Measurements from ENCODE around the gene AUTS2.
A peak's percentile ranks its signal among the peaks of the same experiment; 100 is the strongest.

Gene AUTS2

DNA sequence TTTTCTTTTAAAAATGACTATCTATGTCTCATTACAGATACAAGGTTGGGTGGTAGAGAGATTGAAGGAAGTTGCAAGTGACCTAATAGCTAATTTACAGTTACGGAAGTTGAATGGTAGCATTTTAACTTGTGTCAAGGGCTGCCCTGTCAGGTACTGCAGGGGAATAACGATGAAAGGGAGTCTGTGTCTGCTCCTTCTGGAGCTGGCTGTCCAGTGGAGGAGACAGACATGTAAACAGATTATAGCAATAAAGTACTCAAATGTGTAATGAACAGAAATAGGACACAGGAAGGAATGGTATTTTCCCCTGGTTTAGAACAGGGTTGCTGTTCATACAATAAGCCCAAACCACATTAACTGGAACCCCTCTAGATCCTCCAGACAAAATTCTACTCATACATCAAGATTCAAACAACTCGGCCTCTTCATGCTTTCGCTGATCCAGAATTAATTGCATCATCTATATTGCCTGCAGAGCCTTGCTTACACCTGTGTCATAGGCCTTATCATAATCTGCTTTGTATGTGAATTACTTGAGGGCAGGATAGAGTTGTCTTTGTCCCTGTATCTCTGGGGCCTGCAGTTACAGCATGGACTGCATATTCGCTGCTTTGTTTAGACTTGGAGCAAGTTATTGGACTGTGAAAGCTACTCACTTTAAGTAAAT is 42.8 kb downstream of the AUTS2 start:
- Histone ChIP-seq H3K36me3 (ENCODE audit: control insufficient read depth in 2 of 2, insufficient read depth in 2 of 2, low read length in 2 of 2) (no peaks in the 10 kb centered on the region), H3K4me3 (ENCODE audit: low read length in 2 of 2) (no peak overlapping the region), H3K9ac (ENCODE audit: low read length in 2 of 2) (no peak overlapping the region), H3K27me3 (ENCODE audit: control insufficient read depth in 1 of 2, insufficient read depth in 2 of 2, low read length in 2 of 2) (no peaks in the 10 kb centered on the region), H3K27ac (ENCODE audit: low read length) (no peak overlapping the region), H3K4me1 (ENCODE audit: control insufficient read depth, insufficient read depth, low read length) (no peaks in the 10 kb centered on the region), H3K9me3 (ENCODE audit: control insufficient read depth in 2 of 2, low read length in 2 of 2) (no peaks in the 10 kb centered on the region)

DNA sequence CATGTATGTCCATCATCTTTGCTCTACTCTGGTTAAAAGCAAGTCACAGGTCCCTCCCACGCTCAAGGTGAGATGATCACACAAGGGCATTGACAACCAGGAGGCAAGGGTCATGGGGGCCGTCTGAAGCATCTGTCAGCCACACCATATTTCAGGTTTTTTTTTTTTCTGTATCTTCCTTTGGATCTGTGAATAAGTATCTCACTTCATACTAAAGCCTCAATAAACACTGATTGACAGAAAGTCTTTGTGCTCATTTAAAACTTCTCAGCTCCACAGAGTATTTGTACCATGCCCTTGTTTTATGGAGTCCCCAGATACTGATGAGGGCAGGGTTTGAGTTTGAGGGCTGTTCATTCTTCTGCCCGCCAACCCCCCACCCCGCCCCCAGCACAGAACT is 45.0 kb downstream of the AUTS2 start:
- H3K27me3 ChIP-seq (ENCODE audit: control insufficient read depth in 1 of 2, insufficient read depth in 2 of 2, low read length in 2 of 2): no peaks in the 10 kb centered on the region
- no peaks in the 10 kb centered on the region for H3K36me3 ChIP-seq (ENCODE audit: control insufficient read depth in 2 of 2, insufficient read depth in 2 of 2, low read length in 2 of 2)
- no peaks in the 10 kb centered on the region for H3K4me1 ChIP-seq (ENCODE audit: control insufficient read depth, insufficient read depth, low read length)
- no peaks in the 10 kb centered on the region for H3K9me3 ChIP-seq (ENCODE audit: control insufficient read depth in 2 of 2, low read length in 2 of 2)
- no peak overlapping the region for H3K9ac ChIP-seq (ENCODE audit: low read length in 2 of 2)
- H3K4me3 ChIP-seq (ENCODE audit: low read length in 2 of 2): no peak overlapping the region
- no peak overlapping the region for H3K27ac ChIP-seq (ENCODE audit: low read length)

DNA sequence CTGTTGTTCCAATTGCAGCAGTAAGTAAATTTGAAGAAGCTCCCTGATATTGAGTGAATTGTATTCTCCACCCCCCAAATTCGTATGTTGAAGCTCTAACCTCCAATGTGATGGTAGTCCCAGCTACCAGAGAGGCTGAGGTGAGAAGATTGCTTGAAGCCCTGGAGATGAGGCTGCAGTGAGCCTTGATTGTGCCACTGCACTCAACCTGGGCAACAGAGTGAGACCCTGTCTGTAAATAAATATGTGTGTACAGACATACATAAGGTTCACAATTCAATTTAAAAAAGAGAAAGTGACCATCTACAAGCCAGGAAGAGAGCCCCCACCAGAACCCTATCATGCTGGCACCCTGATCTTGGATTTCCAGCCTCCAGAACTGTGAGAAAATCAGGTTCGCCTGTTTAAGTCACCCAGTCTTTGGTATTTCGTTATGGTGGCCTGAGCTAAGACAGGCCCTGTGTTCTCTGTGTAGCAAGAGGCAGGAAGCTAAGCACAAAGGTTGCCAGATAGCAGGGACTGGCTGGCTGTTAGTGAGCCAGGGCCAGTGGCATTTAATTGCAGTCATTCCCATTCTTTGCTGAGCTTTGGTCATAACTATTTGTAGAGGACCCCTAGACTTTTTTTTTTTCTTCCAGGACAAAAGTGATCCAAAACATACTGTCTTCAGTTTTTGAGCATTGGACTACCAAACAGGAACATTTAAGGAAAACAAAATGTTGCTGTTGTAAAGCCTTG is 45.6 kb downstream of the AUTS2 start:
- Histone ChIP-seq H3K4me3 (ENCODE audit: low read length in 2 of 2) (no peak overlapping the region), H3K4me1 (ENCODE audit: control insufficient read depth, insufficient read depth, low read length) (no peaks in the 10 kb centered on the region), H3K9me3 (ENCODE audit: control insufficient read depth in 2 of 2, low read length in 2 of 2) (no peaks in the 10 kb centered on the region), H3K27me3 (ENCODE audit: control insufficient read depth in 1 of 2, insufficient read depth in 2 of 2, low read length in 2 of 2) (no peaks in the 10 kb centered on the region), H3K9ac (ENCODE audit: low read length in 2 of 2) (no peak overlapping the region), H3K27ac (ENCODE audit: low read length) (no peak overlapping the region), H3K36me3 (ENCODE audit: control insufficient read depth in 2 of 2, insufficient read depth in 2 of 2, low read length in 2 of 2) (no peaks in the 10 kb centered on the region)

DNA sequence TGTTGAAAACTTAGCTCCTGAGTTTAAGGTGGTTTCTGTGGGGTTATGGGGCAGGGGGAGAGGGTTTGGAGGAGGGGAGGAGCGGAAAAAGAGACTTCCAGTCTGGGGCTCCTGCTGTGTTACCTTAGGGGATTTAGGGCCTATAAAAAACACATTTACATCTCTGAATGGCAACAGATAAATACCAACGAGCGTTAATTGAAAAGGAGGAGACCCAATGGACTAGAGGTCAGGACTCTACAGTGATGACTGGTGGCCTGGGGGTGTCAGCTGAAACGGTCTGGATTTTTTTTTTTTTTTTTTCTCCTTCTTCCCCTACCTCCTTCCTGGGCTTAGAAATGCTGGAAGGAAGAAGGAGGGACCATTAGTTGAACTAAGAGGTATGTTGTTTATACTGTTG is 47.4 kb downstream of the AUTS2 start:
- Histone ChIP-seq H3K27ac (ENCODE audit: low read length) (no peak overlapping the region), H3K36me3 (ENCODE audit: control insufficient read depth in 2 of 2, insufficient read depth in 2 of 2, low read length in 2 of 2) (no peaks in the 10 kb centered on the region), H3K4me1 (ENCODE audit: control insufficient read depth, insufficient read depth, low read length) (peaks cover 3% of the 10 kb centered on the region)

DNA sequence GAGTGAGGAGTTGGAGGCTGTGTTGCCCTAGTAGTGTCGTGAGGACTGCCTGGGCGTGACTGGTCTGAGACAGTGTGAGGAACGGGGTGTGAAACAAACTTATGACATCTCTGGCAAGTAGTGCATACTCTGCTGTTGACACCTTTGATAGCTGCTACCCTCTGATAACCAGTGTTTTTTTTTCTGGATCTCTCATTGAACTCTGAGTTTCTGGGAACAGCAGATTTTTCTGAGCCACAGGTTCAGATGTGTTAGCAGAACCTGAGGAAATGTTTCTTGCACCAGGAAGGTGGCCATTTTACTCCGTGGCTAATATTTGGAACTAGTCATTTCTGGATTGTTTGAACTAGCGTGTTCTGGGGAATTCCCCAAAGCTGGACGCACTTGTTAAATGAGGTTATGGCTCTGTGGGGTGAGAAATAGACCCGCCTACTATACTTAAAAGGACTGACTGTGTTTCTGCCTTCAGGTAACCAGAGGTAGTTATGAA is 52.9 kb downstream of the AUTS2 start:
- no peaks in the 10 kb centered on the region for H3K9me3 ChIP-seq (ENCODE audit: control insufficient read depth in 2 of 2, low read length in 2 of 2)
- H3K27ac ChIP-seq (ENCODE audit: low read length): no peak overlapping the region
- no peak overlapping the region for H3K4me3 ChIP-seq (ENCODE audit: low read length in 2 of 2)
- no peak overlapping the region for H3K9ac ChIP-seq (ENCODE audit: low read length in 2 of 2)
- no peaks in the 10 kb centered on the region for H3K27me3 ChIP-seq (ENCODE audit: control insufficient read depth in 1 of 2, insufficient read depth in 2 of 2, low read length in 2 of 2)
- H3K4me1 ChIP-seq (ENCODE audit: control insufficient read depth, insufficient read depth, low read length): peaks cover 22% of the 10 kb centered on the region
- no peaks in the 10 kb centered on the region for H3K36me3 ChIP-seq (ENCODE audit: control insufficient read depth in 2 of 2, insufficient read depth in 2 of 2, low read length in 2 of 2)

More for the DNA sequence above, 47.4 kb downstream of the AUTS2 start:
- Histone ChIP-seq H3K27me3 (ENCODE audit: control insufficient read depth in 1 of 2, insufficient read depth in 2 of 2, low read length in 2 of 2) (no peaks in the 10 kb centered on the region), H3K9me3 (ENCODE audit: control insufficient read depth in 2 of 2, low read length in 2 of 2) (no peaks in the 10 kb centered on the region), H3K9ac (ENCODE audit: low read length in 2 of 2) (no peak overlapping the region), H3K4me3 (ENCODE audit: low read length in 2 of 2) (no peak overlapping the region)

DNA sequence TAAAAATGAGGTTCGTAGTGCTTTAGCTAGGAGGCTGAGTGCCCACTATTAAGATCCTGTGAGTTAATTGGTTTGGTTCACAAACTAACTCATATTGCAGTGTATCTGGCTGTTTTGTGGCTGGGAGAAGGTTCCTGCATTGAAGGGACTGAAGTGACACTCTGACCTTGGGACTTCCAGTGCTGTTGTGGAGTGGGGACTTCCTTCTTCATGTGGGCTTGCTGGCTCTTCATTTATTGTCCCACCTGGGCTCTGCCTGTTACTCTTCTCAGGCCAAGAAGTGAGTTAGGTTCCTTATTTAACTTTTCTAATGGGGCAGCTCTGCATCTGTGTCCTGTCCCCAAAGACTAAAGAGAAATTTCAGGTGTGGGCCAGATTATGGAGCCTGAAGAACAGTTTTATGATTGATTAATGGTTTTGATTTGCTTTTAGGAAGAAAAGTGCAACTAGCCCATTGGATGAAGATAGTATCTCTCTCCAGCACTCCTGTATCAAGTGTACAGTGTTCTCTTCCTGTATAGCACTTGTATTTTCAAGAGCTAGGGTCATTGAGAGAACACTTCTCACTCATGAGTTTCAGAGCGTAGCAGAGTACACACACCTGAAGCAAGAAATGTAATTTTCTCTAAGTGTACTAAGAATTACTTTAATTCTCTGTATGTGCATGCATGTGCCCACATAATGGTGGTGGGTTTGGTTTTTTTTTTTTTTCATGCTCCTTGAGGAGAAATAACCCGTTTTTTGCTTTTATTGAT is 54.8 kb downstream of the AUTS2 start:
- H3K9ac ChIP-seq (ENCODE audit: low read length in 2 of 2): no peak overlapping the region
- no peaks in the 10 kb centered on the region for H3K27me3 ChIP-seq (ENCODE audit: control insufficient read depth in 1 of 2, insufficient read depth in 2 of 2, low read length in 2 of 2)
- no peaks in the 10 kb centered on the region for H3K9me3 ChIP-seq (ENCODE audit: control insufficient read depth in 2 of 2, low read length in 2 of 2)
- H3K4me1 ChIP-seq (ENCODE audit: control insufficient read depth, insufficient read depth, low read length): peaks cover 32% of the 10 kb centered on the region
- H3K36me3 ChIP-seq (ENCODE audit: control insufficient read depth in 2 of 2, insufficient read depth in 2 of 2, low read length in 2 of 2): no peaks in the 10 kb centered on the region
- no peak overlapping the region for H3K4me3 ChIP-seq (ENCODE audit: low read length in 2 of 2)
- H3K27ac ChIP-seq (ENCODE audit: low read length): no peak overlapping the region

DNA sequence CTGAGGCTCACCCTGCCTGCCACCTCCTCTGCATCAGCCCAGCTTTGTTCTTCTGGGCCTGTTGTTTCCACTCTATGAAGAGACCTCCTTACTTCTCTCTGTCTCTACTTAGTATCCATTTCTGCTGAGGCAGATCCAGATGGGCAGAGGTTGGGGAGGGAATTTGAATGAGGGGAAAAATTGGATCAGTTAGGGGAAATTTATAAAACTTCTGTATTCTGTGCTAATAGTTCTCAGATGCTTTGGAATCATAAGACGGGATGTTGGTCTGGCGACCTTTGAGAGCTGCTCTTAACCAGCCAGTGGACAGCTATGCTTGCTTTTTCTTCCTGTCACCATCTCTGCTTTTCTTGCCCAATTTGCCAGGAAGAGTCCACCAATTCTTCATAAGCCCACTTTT is 55.5 kb downstream of the AUTS2 start:
- H3K9ac ChIP-seq (ENCODE audit: low read length in 2 of 2): no peak overlapping the region
- H3K27ac ChIP-seq (ENCODE audit: low read length): no peak overlapping the region
- H3K36me3 ChIP-seq (ENCODE audit: control insufficient read depth in 2 of 2, insufficient read depth in 2 of 2, low read length in 2 of 2): no peaks in the 10 kb centered on the region
- no peaks in the 10 kb centered on the region for H3K9me3 ChIP-seq (ENCODE audit: control insufficient read depth in 2 of 2, low read length in 2 of 2)
- peaks cover 32% of the 10 kb centered on the region for H3K4me1 ChIP-seq (ENCODE audit: control insufficient read depth, insufficient read depth, low read length)
- no peaks in the 10 kb centered on the region for H3K27me3 ChIP-seq (ENCODE audit: control insufficient read depth in 1 of 2, insufficient read depth in 2 of 2, low read length in 2 of 2)
- no peak overlapping the region for H3K4me3 ChIP-seq (ENCODE audit: low read length in 2 of 2)

DNA sequence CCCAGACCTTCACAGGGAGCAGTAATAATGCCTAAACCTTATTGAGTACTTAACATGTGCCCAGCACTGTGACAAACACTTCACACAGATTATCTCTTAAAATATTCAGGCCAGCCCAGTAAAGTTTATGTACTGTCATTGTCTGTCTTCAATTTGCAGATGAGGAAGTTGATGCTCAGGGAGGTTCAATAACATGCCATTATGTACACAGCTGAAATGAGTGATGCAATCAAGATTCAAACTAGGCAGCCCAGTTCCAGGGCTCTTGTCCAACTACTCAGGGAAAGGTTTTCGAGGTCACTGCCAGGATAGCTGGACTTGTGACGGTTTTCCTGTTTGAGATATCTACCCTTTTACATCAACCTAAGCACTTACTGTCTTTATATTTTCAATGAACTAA is 56.1 kb downstream of the AUTS2 start:
- Histone ChIP-seq H3K4me1 (ENCODE audit: control insufficient read depth, insufficient read depth, low read length) (peaks cover 32% of the 10 kb centered on the region), H3K9ac (ENCODE audit: low read length in 2 of 2) (no peak overlapping the region), H3K36me3 (ENCODE audit: control insufficient read depth in 2 of 2, insufficient read depth in 2 of 2, low read length in 2 of 2) (no peaks in the 10 kb centered on the region), H3K9me3 (ENCODE audit: control insufficient read depth in 2 of 2, low read length in 2 of 2) (no peaks in the 10 kb centered on the region), H3K27me3 (ENCODE audit: control insufficient read depth in 1 of 2, insufficient read depth in 2 of 2, low read length in 2 of 2) (no peaks in the 10 kb centered on the region), H3K27ac (ENCODE audit: low read length) (no peak overlapping the region), H3K4me3 (ENCODE audit: low read length in 2 of 2) (no peak overlapping the region)

DNA sequence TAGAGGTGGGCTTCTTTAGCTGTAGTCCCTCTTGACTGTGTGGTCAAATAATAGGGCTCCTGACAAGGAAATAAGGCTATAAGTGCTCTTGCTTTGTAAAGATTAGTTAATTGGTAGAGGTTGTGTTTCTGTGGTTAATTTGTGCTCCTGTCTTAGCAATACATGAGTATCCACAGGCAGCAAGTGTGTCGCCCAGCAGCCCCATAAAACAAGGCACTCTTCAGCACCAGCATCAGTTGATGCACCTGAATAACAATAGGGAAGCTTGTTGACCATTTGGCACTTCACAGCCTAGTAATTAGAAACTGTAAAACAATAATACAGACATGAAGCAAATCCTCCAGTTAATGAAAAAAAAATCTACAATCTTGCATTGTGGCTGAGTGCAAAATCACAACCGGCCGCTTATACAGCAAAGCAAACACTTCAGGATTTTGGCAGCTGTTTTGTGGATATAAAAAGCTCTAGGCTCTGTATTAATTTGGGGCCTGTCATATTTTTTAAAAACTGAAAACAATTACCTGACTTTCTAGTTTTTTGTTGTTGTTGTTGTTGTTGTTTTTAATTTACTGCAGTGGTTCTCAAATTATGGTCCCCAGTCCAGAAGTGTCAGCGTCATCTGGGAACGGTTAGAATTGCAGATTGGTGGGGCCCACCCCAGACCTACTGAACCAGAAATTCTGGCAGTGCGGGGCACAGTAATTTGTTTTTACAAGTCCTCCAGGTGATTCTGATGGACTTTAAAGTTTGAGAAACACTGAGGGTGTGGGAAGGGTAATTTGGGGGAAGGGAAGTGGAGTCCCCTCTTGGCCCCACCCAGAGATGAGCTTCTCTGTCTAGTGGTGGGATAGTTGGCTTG is 56.8 kb downstream of the AUTS2 start:
- peak overlapping the region; percentile 41 for H3K27ac ChIP-seq (ENCODE audit: low read length)
- no peaks in the 10 kb centered on the region for H3K36me3 ChIP-seq (ENCODE audit: control insufficient read depth in 2 of 2, insufficient read depth in 2 of 2, low read length in 2 of 2)
- H3K27me3 ChIP-seq (ENCODE audit: control insufficient read depth in 1 of 2, insufficient read depth in 2 of 2, low read length in 2 of 2): no peaks in the 10 kb centered on the region
- H3K4me1 ChIP-seq (ENCODE audit: control insufficient read depth, insufficient read depth, low read length): peaks cover 29% of the 10 kb centered on the region
- H3K9me3 ChIP-seq (ENCODE audit: control insufficient read depth in 2 of 2, low read length in 2 of 2): no peaks in the 10 kb centered on the region
- H3K4me3 ChIP-seq (ENCODE audit: low read length in 2 of 2): no peak overlapping the region
- H3K9ac ChIP-seq (ENCODE audit: low read length in 2 of 2): no peak overlapping the region

DNA sequence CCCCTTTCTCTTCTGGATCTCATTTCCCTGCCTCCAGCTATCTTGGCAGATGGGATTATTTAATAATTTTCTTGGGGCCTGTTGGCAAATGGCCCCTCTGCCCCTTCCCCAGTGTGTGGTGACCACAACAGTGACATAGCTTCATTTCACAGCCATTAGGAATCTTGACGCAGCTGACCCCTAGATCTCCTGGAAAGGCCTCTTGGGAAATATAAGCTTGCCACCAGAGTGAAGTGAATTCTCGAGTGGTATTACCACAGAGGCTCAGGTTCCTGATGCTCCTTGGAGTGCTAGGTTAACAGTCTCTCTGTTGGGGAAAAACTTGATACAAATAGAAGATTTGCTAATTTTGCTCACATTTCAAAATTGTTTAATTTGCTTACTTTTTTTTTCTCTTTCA is 57.8 kb downstream of the AUTS2 start:
- peak overlapping the region; percentile 41 for H3K27ac ChIP-seq (ENCODE audit: low read length)
- H3K27me3 ChIP-seq (ENCODE audit: control insufficient read depth in 1 of 2, insufficient read depth in 2 of 2, low read length in 2 of 2): no peaks in the 10 kb centered on the region
- H3K9ac ChIP-seq (ENCODE audit: low read length in 2 of 2): no peak overlapping the region
- H3K36me3 ChIP-seq (ENCODE audit: control insufficient read depth in 2 of 2, insufficient read depth in 2 of 2, low read length in 2 of 2): no peaks in the 10 kb centered on the region
- H3K4me1 ChIP-seq (ENCODE audit: control insufficient read depth, insufficient read depth, low read length): peaks cover 29% of the 10 kb centered on the region
- no peaks in the 10 kb centered on the region for H3K9me3 ChIP-seq (ENCODE audit: control insufficient read depth in 2 of 2, low read length in 2 of 2)
- H3K4me3 ChIP-seq (ENCODE audit: low read length in 2 of 2): no peak overlapping the region
